Keratinocyte (primary cell): ENCODE measurements around the gene NDUFS4.

Experiments used
- EZH2 ChIP-seq: IDR thresholded peaks from one replicate; pipeline ENCODE4 v1.6.1; 2012; ENCODE audit warnings: inconsistent platforms, mild to moderate bottlenecking, low read length, moderate library complexity
- TF ChIP-seq, protein P1 (sequence below), 3 experiments: IDR thresholded peaks in 1 of 3; conservative IDR thresholded peaks in 1 of 3; optimal IDR thresholded peaks in 1 of 3; 2 replicates in 2 of 3; 3 replicates in 1 of 3; pipeline versions ENCODE3 to v1.5.1; 2011; ENCODE audit warnings: low read length in 3 of 3, mild to moderate bottlenecking in 3 of 3, moderate library complexity in 2 of 3, control low read depth in 1 of 3, inconsistent platforms in 1 of 3; ENCODE audit not compliant: insufficient read depth in 2 of 3; ENCODE audit errors: extremely low read depth in 1 of 3

GRCh38 chr5:53557386-53557785 is 3.1 kb upstream of the NDUFS4 start:
- TF ChIP-seq, protein P1, sequence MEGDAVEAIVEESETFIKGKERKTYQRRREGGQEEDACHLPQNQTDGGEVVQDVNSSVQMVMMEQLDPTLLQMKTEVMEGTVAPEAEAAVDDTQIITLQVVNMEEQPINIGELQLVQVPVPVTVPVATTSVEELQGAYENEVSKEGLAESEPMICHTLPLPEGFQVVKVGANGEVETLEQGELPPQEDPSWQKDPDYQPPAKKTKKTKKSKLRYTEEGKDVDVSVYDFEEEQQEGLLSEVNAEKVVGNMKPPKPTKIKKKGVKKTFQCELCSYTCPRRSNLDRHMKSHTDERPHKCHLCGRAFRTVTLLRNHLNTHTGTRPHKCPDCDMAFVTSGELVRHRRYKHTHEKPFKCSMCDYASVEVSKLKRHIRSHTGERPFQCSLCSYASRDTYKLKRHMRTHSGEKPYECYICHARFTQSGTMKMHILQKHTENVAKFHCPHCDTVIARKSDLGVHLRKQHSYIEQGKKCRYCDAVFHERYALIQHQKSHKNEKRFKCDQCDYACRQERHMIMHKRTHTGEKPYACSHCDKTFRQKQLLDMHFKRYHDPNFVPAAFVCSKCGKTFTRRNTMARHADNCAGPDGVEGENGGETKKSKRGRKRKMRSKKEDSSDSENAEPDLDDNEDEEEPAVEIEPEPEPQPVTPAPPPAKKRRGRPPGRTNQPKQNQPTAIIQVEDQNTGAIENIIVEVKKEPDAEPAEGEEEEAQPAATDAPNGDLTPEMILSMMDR (optimal IDR thresholded peaks at IDR 0.05 in 1 of 3, IDR thresholded peaks at IDR 0.05 in 1 of 3, conservative IDR thresholded peaks at IDR 0.05 in 1 of 3; ENCODE audit: extremely low read depth in 1 of 3, insufficient read depth in 2 of 3, low read length in 3 of 3): no peak
- TF ChIP-seq EZH2: no peak
